Activated CD4-positive, alpha-beta T cell treated with anti-CD3 and anti-CD28 coated beads, Interleukin-2, Interleukin-4, amounts not matched to agents 100 ng/mL and 50 ng/mL, durations not matched to agents 16 hours and 8 hours (primary cell): ENCODE results near the gene CPNE2.

ENCODE experiments used
- DNase-seq: peaks from one replicate; pipeline ENCODE4 v3.0.0-alpha.2; 2020; ENCODE audit warnings: low spot score

Gene CPNE2

DNA sequence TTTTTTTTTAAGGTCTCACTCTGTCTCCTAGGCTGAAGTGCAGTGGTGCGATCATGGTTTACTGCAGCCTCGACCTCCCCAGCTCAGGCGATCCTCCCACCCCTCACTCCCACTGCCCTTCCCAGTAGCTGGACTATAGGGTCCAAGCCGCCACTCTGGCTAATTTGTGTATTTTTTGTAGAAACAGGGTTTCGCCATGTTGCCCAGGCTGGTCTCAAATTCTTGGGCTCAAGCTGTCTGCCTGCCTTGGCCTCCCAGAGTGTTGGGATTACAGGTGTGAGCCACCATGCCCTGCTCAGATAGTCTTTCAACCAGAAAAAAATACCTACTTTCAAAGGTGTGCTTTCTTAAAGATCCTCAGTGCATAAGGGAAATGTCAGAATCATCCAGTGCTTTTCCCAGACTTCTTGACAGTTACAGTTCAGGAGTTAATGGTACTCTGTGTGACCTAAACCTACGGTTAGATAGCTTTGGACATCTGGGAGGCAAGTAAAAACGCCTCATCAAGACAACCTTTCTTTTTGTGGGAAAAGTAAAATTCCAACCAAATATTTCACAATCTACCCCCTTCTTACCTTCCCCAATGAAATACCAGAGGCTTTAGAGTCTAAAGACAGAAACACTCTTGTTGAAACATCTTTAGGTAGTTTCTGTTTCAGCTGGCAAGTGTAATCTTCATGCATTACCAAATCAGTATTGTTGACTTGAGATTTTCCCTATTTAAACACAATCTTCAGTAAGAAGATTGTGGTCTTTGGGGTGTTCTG is 100.5 kb downstream of the CPNE2 start:
- no peak for DNase-seq

- DNase-seq: no peak
Measured at GRCh38 chr16:57194512-57194911, 102.1 kb downstream of the CPNE2 start.

- DNase-seq: no peak
Measured at GRCh38 chr16:57196286-57196685, 103.9 kb downstream of the CPNE2 start.

- no peak for DNase-seq
Measured at GRCh38 chr16:57196753-57197152, 104.4 kb downstream of the CPNE2 start.
